GM21619 (cell line): ENCODE measurements around the gene SLC39A13.
A peak's percentile ranks its signal among the peaks of the same experiment; 100 is the strongest.

Experiments
- ATAC-seq: cut with Tn5 transposase; IDR thresholded peaks from one replicate; pipeline ENCODE4 v1.9.1; 2021; ENCODE audit not compliant: unreplicated experiment

Gene SLC39A13

DNA sequence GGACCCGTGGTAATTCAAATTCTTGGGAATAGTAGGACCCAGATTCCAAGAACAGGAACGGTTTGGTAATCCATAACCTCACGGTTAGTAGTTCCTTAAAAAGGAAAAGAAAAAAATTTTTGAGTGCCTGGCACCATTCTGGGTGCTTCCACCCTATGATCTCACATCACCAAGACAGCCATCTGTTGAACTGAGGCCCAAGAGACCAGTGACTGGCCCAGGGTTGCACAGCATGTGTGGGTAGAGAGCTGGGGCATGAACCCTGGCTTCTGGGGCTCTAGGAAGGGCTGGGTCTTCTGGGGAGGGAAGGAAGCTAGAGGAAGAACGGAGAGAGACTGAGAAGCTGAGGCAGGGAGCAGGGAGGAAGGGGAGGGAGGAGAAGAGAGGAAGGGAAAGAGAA is 25.3 kb upstream of the SLC39A13 start:
- no peak for ATAC-seq

DNA sequence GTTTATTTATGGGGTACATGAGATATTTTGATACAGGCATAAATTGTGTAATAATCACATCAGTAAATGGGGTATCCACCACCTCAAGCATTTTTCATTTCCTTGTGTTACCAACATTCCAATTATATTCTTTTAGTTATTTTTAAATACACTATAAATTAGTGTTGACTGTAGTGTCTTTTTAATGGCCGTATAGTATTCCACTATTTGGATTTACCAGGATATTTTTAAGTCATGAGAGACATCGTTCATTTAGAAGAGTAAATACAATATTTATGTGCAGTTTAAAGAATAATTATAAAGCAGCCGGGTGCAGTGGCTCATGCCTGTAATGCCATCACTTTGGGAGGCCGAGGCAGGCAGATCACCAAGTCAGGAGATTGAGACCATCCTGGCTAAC is 23.9 kb upstream of the SLC39A13 start:
- no peak for ATAC-seq

DNA sequence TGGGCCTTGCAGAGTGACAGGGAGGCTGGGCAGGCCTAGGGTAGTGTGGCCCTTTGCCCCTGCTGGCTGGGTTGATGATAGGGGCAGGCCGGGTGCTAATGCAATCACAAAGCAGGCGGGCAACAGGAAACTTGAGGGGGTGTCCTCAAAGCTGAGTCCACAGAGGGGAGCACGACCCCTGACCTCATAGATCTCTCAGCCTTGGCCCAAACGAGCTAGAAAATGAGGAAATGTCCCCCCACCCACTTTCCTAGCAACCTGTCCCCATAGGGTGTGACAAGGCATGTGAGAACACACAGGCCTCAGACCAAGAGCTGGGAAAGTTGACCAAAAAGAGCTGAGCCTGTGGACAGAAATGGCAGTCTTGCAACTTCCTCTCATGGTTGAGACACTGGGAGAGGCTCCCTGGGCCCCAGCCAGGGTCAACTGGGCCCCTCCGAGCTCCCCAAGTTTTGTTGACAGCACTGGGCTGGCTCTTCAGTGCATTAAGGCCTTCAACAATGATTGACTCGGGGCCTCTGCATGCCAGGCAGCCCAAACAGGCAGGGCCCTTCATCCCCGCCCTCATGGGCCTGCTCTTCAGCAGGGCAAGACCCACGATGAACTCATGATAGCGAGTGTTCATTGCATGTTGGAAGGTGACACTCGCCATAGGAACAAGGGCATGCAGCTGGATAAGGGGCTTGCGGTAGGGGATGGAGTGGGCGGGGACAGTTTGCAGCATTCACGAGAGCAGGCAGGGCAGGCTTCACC is 20.3 kb upstream of the SLC39A13 start:
- no peak for ATAC-seq

DNA sequence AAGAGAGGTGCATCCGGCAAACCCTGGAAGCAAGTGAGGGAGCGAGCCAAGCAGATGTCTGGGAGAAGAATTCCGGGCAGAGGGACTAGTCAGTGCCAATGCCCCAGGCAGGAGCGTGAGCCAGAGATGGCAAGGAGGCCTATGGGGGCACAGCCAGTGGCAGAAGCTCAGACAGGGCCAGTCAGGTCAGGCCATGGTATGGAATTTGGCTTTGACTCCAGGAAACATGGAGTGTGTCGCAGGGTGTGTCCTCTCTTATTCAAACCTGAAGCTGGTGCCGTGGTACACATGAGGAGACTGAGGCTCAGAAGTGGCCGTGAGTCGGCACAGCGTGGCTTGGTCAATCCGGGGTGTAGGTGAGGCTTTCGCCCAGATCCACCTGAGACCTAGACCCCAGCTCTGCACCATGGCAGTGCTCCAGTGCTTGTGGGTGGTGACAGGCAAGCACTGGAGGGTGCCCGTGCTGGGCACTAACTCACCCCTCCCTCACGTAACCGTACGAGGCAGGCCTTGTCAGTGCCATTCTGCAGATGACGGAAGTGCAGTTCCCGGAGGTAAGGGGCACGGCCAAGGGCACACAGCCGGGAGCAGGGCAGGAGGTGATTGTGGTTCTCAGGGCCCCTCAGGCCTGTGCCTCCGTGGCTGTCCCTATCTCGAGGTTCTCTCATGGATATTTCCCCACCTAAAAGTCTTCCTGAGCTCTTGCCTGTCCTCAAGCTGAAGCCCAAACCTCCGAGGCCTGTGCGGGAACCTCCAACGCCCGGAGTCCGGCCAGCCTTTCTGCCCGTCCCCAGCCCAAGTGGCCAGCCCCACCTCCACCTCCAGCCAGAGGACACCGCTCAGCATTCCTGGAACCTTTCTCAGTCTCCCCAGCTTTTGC is 19.5 kb upstream of the SLC39A13 start:
- no peak for ATAC-seq

DNA sequence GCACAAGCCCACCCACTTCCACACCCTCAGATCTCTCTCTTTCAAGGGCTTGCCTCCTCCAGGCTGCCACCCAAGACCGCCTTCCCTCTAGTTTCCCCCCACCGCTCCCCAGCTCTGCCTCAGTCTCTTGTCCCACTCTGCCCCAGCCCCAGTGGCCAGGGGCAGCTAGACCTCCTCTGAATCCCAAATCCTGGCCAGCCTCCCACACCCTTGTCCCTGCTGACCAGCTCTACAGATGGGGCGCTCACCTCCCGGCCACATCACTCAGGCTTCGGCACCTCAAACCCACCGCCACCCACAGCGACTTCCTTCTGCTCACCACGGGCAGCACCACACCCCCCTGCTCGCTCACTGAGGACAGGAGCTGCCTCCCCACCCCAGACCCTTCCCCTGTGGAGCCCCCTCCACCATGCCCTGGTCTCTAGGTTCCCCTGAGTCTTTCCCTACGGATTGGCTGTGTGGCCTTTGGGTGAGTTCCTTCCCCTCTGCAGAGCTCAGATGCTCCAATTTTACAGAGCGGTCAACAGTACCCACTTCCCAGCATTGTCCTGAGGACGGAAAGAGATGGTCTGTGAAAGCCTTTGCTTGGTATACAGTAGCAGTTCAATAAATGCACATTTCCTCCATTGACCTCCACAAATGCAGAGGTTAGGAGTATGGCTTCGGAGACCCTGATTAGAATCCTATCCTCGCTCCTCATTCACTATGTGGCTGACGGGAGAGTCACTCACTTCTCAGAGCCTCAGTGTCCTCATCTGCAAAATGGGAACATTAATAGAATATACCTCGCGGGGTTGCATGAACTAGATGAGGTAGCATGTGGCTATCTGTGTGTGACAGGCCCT is 18.6 kb upstream of the SLC39A13 start:
- ATAC-seq: no peak

DNA sequence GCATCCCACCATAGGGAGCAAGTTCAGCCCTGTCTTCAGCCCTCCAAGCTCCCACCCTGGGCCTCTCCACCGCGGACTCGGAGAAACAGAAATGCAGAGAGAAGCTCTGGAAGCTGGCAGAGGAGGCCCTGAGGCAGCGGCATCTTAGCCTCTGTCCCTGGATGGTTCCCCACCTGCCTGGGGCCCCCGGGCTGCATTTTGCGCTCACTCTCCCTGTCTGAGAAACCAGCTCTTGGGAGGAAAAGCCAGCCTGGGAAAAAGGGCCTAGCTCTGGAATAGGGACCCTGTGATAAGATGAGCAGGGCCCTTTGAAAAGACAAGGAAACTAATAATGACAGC is 18.0 kb upstream of the SLC39A13 start:
- no peak for ATAC-seq

DNA sequence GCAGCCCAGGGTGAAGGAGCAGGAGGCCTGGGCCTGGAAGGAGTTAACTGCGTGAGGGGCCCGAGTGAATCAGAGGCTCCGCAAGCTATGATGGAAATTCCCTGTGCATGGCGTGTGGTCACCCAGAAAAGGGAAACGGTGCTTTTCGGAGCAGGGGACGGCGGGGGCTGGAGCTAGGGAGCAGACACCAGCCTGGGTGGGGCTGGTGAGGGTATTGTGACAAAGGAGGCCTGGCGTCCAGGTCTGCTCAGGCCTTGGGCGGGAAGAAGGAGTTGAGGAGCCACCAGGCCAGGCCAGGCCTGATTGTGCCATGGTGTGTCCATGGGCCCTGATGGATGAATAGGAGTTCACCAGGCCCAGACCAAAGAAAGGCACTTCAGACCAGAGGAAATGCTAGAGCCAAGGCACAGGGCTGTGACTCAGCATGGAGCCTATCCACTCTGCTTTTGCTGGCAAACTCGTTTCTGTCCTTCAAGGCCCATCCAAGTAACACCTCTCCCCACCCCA is 17.3 kb upstream of the SLC39A13 start:
- ATAC-seq: no peak

DNA sequence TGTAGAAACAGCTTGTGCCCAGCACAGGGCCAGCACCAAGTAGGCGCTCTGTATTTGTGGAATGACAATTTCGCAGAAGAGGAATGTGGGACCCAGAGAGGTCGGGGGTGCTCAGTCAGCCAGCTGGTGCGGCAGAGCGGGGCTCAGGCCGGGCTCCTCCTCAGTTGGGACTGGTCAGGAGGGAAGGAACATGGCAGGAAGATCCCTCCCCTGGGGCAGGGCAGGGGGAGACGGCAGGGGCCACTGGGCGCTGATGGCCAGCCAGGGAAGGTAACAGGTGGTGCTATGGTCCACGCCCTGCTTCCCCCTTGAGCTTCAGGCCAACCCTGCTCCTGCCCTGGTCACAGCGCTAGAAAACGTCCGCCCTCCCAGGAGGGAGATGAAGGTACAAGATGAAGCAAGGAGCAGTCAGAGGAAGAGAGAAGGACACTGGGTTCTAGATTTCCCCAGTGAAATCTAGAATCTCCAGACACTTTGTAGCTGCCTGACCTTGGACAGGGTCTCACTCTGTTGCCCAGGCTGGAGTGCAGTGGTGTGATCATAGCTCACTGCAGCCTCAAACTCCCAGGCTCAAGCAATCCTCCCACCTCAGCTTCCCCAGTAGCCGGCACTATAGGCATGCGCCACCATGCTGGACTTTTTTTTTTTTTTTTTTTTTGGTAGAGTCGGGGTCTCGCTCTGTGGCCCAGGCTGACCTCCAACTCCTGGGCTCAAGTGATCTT is 16.5 kb upstream of the SLC39A13 start:
- ATAC-seq: no peak

DNA sequence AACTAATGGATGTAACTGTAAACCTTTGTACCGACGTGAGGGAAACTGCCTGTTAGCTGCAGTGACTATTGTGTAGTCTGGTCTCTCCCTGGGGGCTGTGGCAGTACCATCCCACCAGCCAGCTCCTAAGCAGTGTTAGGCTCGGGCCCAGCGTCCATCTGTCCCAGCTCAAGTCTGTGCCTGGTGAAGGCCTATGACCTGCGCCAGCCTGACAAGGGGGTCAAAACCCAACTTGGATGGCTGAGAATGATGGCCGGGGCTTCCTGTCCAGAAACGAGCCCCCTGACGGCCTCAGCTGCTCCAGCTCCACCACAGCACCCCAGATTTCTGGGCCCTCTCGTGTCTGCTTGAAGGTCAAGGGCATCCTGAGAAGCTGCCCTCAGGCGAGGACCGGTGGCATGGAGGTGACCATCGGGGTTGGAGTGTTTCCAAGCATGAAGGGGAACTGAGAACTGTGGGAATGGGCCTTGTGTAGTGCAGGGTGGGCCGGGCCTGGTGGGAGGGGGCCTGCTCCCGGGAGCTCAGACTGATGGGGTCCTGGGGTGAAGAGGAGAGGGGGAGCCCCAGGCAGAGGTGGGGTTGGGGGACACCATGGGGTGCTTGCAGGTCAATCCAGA is 15.7 kb upstream of the SLC39A13 start:
- no peak for ATAC-seq

DNA sequence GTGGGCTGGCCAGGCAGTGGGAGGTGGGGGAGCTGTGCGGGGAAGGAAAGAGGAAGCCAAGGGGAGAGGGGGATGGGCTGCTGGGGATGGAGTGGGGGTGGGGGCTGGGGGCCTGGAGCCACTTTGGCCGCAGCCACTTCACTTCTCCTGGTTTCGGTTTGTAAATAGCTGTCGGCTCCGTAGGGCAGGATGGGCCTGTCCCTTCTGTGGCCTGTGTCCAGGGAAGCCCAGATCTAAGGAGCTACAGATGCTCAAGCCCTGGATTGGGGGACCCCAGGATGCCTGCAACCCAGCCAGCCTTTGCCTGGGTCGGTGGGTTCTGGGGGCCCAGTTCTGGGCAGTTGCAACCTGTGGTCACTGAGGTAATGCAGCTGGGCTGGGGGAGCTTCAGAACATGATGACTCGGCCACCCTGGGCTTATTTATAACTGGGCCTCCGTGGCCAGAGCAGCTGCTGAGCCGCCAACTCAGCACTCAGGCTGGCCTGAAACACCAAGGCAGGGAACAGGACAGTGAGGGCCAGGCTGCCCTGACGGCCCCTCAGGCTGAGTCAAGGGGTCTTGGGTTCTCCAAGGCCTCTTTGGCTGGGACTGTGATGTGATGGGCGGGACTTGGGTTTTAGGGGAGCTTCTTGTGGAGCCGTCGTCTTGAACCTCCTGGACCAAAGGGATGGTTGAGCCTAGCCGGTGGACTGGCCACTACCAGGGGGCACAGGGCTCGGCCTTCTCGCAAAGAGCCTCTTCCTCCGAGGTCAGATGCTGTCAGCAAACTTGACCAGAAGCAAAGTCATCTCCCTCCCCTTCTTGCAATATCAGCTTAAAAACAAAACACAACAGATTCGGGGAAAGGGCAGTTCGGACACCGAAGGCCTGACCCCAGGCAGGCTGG is 15.0 kb upstream of the SLC39A13 start:
- no peak for ATAC-seq

DNA sequence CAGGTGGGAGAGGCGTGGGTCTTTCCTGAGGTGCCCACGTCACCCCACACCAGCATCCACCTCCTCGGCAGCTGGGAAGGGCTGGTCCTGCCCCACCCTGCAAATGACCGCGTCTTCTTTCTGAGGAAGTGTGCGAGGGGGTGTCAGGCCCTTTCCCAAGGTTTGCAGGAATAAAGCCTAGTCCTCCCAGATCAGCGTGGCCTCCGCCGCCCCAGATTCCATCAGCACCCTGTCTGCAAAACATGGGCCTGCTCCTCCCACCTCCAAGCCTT is 14.4 kb upstream of the SLC39A13 start:
- no peak for ATAC-seq

DNA sequence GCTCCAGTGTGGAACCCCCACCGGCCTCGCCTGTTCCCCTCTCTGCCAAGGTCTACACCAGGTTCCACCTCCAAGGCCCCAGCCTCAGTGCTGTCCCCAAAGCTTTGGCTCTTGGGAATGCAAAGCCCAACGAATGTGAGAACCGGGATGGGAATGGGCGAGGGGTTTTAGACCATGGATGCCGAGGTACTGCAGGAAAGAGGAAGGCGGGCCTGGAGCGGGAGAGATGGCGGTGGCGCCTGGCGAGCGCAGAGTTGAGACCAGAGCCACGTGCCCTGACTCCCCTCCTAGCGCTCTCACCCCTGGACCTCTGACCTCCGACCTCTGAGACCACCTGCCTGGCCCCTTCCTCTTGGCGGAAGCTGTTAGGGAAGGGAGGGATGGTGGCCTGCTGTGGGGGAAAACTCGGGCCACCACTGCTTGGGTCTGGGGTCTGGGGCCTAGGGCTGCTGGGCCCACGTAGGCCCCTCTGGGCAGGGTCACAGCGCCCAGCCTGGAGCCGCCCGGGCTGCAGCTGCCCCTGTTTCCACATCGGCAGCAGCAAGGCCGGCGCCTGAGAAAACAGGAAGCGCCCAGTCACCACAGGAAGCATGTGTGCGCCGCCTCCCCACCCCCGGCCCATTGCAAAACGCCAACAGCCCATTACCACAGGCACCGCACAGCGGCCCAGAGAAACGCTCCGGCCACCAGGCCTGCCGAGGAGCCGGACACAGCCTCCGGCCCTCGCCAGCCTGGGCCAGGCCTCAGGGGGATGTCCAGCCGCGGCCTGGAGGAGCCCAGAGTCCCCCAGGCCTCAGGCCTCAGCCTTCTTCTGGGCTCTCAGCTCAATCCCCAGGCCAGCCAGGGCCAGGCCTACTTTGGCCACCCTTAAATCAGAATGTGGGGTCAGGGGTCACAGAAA is 13.8 kb upstream of the SLC39A13 start:
- peak; percentile 47 for ATAC-seq

DNA sequence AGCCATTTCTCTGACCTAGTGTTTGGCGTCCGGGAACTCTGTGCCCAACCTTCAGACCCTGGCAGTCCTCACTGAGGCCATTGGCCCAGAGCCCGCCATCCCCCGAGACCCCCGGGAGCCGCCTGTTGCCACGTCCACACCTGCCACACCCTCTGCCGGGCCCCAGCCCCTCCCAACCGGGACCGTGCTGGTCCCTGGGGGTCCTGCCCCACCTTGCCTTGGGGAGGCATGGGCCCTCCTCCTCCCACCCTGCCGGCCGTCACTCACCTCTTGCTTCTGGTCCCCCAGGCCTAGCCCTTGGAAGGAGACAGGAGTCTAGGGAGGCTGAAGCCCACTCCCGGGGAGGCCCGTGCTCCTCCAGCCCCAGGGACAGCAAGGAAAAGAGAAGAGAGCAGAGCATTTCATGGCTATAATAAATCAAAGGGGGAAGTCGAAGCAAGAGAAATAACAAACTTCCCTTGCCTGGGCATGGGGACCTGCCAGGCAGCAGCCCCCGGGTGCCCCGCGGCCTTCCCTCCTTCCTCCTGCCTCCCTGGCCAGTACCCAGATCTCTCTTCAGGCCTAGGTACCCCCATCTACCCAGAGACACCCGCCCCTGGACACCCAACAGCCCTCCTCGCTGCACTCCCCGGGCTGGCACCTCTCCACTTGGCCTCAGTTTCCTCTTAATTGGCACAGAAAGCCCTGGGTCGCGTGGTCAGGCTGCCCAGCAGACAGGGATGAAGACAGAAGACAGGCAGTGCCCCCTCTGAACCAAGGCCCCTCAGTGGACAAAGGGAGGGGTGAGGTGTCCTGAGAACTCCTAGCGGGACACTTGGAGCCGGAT is 13.0 kb upstream of the SLC39A13 start:
- ATAC-seq: no peak

DNA sequence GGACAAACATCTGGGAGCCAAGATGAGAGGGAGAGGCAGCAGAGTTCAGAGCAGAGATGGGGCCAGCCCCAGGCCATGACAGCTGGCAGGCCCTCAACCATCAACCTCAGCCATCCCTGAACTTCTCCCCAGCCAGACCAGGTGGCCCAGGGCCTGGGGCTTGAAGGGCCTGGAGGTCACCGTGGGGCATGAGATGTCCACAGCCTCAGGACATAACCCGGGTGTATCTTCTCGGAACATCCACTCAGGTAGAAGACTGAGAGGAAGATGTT is 12.4 kb upstream of the SLC39A13 start:
- no peak for ATAC-seq

DNA sequence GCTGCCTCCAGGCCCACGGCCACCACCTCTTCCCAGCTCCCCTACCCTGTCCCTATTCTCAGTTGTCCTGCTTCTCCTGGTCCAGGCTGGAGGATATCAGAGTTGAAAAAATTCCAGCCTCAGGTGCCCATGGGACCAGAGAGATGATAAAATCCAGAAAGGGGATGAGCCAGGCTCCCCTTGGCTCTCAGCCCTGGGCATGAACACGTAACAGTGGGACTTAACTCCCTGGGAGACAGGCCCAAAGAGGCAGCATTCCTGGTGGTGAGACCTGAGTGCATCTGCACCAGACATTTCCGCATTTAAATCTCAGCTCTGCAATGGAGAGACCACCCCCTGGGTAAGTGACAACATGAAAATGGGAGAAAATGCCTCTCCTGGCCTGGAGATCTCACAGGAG is 10.4 kb upstream of the SLC39A13 start:
- ATAC-seq: no peak

DNA sequence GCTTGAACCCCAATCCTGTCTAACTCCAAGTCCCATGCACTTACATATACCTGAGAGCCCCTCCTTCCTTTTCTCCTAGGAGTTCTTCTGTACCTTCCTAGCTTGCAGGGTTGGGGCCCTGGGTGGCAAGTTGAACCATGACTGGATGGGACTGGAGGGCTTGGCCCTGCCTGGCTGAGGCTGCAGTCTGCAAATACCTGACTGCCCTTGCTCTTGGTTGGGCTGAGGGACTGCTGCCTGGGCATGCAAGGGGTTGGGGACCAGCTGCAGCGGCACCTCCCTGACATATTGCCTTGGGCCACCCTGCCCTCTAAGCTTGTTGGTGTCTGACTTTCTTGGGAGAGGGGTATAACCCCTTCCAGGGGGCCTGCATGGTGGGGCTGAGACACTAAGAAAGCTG is 9.8 kb upstream of the SLC39A13 start:
- no peak for ATAC-seq

DNA sequence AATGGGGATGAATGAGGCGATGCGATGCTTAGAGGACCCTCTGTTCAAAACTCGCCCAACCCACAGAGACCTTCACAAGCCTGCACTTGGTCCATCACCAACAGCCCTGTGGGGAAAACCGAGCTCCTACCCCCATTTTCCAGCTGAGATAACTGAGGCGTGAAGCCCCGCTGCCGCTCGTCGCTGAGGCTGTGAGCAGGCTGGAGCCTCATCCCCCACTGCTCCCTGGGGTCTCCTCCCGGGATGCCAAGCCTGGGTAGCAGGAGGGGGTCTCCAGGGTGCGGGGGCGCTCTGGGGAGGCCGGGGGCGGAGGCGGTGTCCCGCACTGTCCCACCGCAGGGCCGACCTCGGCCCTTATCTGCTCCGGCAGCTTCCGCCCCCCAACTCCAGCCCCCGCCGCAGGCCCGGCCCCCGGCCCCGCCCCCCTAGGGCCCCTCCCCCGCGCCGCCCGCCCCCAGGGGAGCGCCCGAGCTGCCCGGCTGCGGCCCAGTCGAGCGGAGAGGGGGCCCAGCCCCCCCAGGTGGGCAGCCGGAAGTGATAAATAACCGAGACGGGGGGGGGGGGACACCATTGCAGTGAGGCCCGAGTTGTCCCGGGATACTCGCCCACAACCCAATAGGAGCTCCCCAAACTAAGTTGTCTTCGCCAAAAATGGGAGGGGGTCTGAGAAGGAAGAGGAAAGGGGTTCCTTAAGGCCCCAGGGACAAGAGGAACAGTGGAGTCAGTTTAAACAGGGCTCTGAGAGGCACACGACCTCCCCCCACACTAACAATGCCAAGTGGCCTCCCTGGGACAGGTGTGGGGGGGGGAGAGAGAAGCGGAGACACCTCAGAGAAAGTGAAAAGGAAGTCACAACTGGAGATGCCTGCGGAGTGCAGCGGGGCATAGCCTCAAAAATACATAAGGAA is 8.3 kb upstream of the SLC39A13 start:
- ATAC-seq: peak; percentile 48
